Osteoblast (primary cell): ENCODE measurements around the gene GLT6D1. TPM values are rescaled to one million over a fixed set of nuclear protein-coding genes. Genes with fewer than 3 reads are reported as not detected.
"Not testable (repeated sequence)": the region's sequence is repeated elsewhere in the genome, so short reads cannot be mapped to it uniquely, and the experiment has no call there.

Experiments used
- DNase-seq: peaks from one replicate; pipeline ENCODE4 v3.0.0; 2011; ENCODE audit warnings: low spot score, mixed read lengths; ENCODE audit not compliant: insufficient read length; ENCODE audit errors: missing footprints
- H2AFZ ChIP-seq: 2 replicates; pipeline ENCODE4 v1.6.0; 2011; ENCODE audit warnings: mild to moderate bottlenecking, low read length
- H3K27ac ChIP-seq: 2 replicates; pipeline ENCODE4 v1.5.1; 2011; ENCODE audit warnings: mild to moderate bottlenecking, low read depth, low read length, moderate library complexity
- H3K27me3 ChIP-seq: 2 replicates; pipeline ENCODE4 v1.6.0; 2012; ENCODE audit warnings: mild to moderate bottlenecking, control low read depth, inconsistent platforms, low read length, moderate library complexity; ENCODE audit not compliant: insufficient read depth
- H3K36me3 ChIP-seq: 2 replicates; pipeline ENCODE4 v1.5.1; 2011; ENCODE audit warnings: mild to moderate bottlenecking, low read length, control low read depth, moderate library complexity; ENCODE audit not compliant: insufficient read depth
- H3K4me1 ChIP-seq: 2 replicates; pipeline ENCODE4 v1.5.1; 2011; ENCODE audit warnings: mild to moderate bottlenecking, low read length, control low read depth, moderate library complexity; ENCODE audit not compliant: insufficient read depth
- H3K4me2 ChIP-seq: 2 replicates; pipeline ENCODE4 v1.6.0; 2011; ENCODE audit warnings: mild to moderate bottlenecking, low read length; ENCODE audit not compliant: insufficient read depth
- H3K4me3 ChIP-seq: fragments of 200-600 bp; sonication (generic); 3 replicates; pipeline ENCODE4 v1.5.1; 2012; ENCODE audit warnings: mild to moderate bottlenecking, low read length, inconsistent platforms; ENCODE audit not compliant: insufficient read depth
- H3K79me2 ChIP-seq: 2 replicates; pipeline ENCODE4 v1.6.0; 2012; ENCODE audit warnings: mild to moderate bottlenecking, low read length, control low read depth, inconsistent platforms; ENCODE audit not compliant: insufficient read depth
- H3K9me3 ChIP-seq: 2 replicates; pipeline ENCODE4 v1.5.1; 2011; ENCODE audit warnings: low read depth, low read length, control low read depth
- H4K20me1 ChIP-seq: 2 replicates; pipeline ENCODE4 v1.6.0; 2012; ENCODE audit warnings: mild to moderate bottlenecking, low read length, control low read depth; ENCODE audit not compliant: insufficient read depth
- CTCF ChIP-seq: IDR thresholded peaks from 2 replicates; pipeline ENCODE4 v1.5.1; 2011; ENCODE audit warnings: mild to moderate bottlenecking, low read depth, low read length, moderate library complexity; ENCODE audit errors: extremely low read depth
- total RNA-seq: library from RNA; depleted of rRNA; stranded (reverse); fragments of >200 nt; gene quantifications from 2 replicates; pipeline ENCODE4 v1.2.3, GENCODE V29; 2012

Gene GLT6D1
- total RNA-seq, 1 donor = not detected

GRCh38 chr9:135671591-135672041 lies 32.3 kb upstream of the GLT6D1 start:
- H3K4me1 ChIP-seq = no peaks in the 10 kb centered on the region
- no peak overlapping the region for H2AFZ ChIP-seq
- no peak for TF ChIP-seq CTCF
- peak; percentile 66 for DNase-seq
- H3K27me3 ChIP-seq = no peaks in the 10 kb centered on the region
- no peaks in the 10 kb centered on the region for H3K79me2 ChIP-seq
- no peaks in the 10 kb centered on the region for H3K9me3 ChIP-seq
- no peak overlapping the region for H3K27ac ChIP-seq
- H3K36me3 ChIP-seq = no peaks in the 10 kb centered on the region
- no peak overlapping the region for H3K4me2 ChIP-seq
- no peaks in the 10 kb centered on the region for H4K20me1 ChIP-seq
- H3K4me3 ChIP-seq = no peak overlapping the region

GRCh38 chr9:135670721-135671590 lies 31.6 kb upstream of the GLT6D1 start:
- Histone ChIP-seq H3K4me3 (no peak overlapping the region), H3K27ac (no peak overlapping the region), H4K20me1 (no peaks in the 10 kb centered on the region), H3K9me3 (no peaks in the 10 kb centered on the region), H3K36me3 (no peaks in the 10 kb centered on the region), H3K27me3 (no peaks in the 10 kb centered on the region), H3K4me2 (no peak overlapping the region), H3K79me2 (no peaks in the 10 kb centered on the region), H2AFZ (no peak overlapping the region), H3K4me1 (no peaks in the 10 kb centered on the region)
- DNase-seq = peak; percentile 68
- no peak for TF ChIP-seq CTCF

GRCh38 chr9:135669616-135670285 lies 30.4 kb upstream of the GLT6D1 start:
- Histone ChIP-seq H3K27ac (no peak overlapping the region), H3K4me1 (no peaks in the 10 kb centered on the region), H3K4me2 (no peak overlapping the region), H4K20me1 (no peaks in the 10 kb centered on the region), H3K36me3 (no peaks in the 10 kb centered on the region), H2AFZ (no peak overlapping the region), H3K79me2 (no peaks in the 10 kb centered on the region), H3K4me3 (no peak overlapping the region), H3K27me3 (no peaks in the 10 kb centered on the region), H3K9me3 (no peaks in the 10 kb centered on the region)
- DNase-seq = peak; percentile 64
- no peak for TF ChIP-seq CTCF

- DNase-seq, H3K27ac ChIP-seq, H4K20me1 ChIP-seq, H3K79me2 ChIP-seq, H3K4me3 ChIP-seq, H3K9me3 ChIP-seq, H3K4me2 ChIP-seq, H3K4me1 ChIP-seq, H2AFZ ChIP-seq, H3K36me3 ChIP-seq, H3K27me3 ChIP-seq: not testable (repeated sequence)
Measured at GRCh38 chr9:135669018-135669417, 29.7 kb upstream of the GLT6D1 start.
